GM21360 (cell line): Measurements from ENCODE around the gene LDAF1.
"Not testable (repeated sequence)": the region's sequence is repeated elsewhere in the genome, so short reads cannot be mapped to it uniquely, and the experiment has no call there.

Experiments used
- ATAC-seq: cut with Tn5 transposase; IDR thresholded peaks from one replicate; pipeline ENCODE4 v1.9.1; 2021; ENCODE audit warnings: mild to moderate bottlenecking, moderate library complexity; ENCODE audit not compliant: unreplicated experiment

Gene LDAF1

DNA sequence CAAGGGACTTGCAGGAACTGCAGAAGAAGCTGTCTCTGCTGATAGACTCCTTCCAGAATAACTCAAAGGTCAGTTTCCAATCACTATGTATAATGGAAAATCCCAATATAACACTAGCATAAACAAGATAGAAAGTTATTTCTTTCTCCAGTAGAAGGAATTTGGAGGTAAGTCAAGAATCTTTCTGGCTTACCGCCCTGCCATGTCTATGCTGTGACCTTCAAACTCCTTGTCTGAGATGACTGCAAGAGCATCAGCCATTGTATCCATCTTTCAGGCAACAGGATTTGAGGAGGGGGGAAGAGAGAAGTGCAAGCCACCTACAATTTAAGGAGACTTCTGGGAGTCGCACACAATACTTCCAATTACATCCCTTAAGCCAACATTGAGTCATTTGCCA, 2.7 kb downstream of the LDAF1 start:
- no peak for ATAC-seq

DNA sequence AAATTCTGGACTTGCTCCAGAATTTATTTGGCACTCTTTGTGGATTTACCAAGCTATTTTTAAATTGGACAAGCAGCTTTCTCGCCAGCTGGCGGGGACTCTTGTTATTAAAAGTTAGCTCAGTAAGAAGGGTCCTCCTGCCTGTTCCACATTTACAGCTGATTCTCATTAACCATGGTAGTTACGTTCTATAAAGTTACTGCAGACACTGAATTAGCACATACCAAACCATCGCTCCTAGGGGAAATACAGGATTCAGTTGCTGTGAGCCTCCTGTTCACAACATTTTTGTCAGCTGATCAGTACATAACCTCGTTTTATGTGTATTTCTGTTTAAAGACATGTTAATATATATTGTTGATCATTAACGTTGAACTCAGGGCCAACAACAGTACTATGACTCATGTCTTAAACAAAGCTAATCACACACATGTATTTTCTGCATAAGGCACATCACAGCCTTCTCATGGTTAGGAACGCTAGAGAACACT, 4.2 kb downstream of the LDAF1 start:
- ATAC-seq = no peak

DNA sequence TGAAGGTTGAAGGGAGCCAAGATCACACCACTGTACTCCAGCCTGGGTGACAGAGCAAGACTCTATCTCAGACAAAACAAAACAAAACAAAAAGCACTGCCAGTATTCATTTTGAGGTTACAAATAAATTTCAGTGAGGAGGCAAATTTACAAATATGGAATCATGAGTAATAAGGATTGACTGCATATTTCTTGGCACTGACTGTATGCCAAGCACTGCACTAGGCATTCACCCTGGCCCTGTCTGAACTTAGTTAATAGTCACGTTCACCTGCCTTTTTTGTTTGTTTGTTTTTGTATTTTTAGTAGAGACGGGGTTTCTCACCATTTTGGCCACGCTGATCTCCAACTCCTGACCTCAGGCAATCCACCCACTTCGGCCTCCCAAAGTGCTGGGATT, 5.1 kb downstream of the LDAF1 start:
- ATAC-seq = no peak

DNA sequence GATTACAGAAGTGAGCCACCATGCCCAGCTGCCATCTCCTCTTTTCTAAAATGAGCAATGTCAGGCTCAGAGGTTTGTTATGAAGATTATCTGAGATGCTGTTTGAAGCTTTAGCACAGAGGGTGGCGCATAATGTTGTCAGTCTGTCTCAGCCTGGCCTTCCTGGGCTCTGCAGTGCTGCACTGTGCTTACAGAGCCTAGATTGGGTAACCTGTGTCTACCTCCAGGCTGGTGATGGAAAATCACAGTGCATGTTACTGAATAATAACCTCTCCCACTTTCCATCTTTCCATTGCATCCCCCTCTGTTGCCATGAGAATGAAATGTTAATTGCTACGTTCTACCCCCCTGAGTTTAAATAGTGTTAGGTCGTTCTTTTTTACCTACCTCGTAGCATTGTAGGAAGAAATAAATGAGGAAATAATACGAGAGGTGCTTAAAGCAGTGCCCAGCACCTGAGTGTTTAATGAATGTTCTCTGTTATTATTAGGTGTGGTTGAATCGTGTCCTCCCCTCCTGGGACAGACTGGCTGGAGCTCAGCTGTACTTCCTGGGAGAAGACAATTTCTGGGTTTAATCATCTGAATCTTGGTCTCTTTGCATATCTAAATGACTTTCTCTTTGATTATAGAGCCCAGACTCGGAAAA, 6.2 kb downstream of the LDAF1 start:
- no peak for ATAC-seq

DNA sequence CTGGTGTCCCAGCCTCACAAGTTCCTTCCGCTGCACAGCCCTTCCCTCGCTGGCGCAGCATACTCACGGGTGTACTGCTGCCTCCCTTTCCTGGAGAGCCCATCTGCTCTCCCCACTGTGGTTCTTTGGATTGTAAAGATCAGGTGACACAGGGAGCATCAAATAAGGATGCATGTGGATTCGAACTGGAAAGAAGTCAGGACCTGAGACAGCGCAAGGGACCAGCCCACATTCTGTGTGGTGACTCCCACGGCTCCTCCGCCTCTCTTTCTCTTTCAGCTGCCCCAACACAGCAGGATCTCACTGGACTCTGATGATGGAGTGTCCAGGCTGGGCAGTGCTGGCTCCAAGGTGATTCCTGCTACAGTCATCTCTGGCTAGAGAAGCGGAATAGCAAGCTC, 8.1 kb downstream of the LDAF1 start:
- no peak for ATAC-seq

DNA sequence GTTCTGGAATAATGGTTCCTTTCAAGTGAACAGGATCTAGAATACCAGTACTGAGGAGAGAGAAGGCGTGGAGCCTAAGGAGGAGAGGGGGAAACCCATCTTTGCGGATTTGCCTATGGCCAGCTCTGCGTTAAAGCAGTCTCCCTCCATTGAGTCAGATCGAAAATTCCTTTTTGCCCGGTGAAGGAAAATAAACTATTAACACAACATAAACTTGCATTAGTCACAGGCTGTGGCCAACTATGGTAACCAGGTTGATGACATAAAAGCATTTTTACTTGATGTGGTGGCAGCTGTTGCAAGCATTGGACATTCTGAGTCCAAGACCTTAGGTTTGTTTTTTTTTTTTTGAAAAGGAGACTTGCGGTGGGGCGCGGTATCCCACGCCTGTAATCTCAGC, 8.9 kb downstream of the LDAF1 start:
- ATAC-seq = no peak

DNA sequence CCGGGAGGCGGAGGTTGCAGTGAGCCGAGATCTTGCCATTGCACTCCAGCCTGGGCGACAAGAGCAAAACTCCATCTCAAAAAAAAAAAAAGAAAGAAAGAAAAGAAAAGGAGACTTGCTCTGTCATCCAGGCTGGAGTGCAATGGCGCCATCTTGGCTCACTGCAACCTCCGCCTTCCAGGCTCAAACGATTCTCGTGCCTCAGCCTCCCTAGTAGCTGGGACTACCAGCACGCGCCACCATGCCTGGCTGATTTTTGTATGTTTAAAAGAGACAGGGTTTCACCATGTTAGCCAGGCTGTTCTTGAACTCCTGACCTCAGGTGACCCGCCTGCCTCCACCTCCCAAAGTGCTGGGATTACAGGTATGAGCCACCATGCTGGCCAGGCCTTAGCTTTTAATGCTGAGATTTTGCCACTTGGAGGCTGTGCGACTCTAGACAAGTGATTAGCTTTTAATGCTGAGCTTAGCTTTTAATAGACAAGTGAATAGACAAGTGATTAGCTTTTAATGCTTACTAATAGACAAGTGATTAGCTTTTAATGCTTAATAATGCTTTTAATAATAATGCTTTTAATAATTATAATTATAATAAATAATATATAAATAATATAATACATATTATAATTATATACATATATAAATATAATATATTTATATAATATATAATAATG, 9.6 kb downstream of the LDAF1 start:
- no peak for ATAC-seq

DNA sequence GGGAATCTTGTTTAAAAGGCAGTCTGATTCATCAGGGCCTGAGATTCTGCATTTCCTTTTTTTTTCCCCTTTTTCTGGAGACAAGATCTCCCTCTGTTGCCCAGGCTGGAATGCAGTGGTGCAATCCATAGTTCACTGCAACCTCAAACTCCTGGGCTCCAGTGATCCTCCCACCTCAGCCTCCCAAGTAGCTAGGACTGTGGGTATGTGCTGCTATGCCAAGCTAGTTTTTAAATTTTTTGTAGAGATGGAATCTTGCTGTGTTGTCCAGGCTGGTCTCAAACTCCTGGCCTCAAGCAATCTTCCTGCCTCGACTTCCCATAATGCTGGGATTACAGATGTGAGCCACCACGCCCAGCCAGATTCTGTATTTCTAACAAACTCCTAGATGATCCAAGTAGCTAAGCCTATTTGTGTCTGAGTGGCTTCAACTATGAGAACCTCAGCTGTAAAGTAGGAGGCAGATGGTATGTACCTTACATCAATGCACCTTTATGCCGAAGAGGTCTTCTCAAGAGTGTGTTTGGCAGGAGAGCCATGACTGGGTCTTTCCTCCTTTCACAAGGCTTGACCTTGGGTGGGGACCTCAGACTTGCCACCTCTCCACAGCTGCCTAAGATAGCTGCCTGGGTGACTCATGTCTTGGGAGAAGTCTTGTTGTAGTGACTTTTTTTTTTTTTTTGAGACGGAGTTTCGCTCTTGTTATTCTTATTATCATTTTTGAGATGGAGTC, 10.9 kb downstream of the LDAF1 start:
- no peak for ATAC-seq

DNA sequence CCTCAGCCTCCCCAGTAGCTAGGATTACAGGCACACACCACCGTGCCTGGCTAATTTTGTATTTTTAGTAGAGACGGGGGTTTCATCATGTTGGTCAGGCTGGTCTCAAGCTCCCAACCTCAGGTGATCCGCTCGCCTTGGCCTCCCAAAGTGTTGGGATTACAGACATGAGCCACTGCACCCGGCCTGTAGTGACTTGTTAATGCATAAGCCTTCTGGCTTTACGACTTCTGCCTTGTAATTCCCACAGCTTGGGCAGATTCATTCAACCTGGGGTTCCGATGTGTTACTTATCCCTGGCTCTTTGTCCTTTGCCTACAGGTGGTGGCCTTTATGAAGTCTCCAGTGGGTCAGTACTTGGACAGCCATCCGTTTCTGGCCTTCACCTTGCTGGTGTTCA, 11.6 kb downstream of the LDAF1 start:
- not testable (repeated sequence) for ATAC-seq

DNA sequence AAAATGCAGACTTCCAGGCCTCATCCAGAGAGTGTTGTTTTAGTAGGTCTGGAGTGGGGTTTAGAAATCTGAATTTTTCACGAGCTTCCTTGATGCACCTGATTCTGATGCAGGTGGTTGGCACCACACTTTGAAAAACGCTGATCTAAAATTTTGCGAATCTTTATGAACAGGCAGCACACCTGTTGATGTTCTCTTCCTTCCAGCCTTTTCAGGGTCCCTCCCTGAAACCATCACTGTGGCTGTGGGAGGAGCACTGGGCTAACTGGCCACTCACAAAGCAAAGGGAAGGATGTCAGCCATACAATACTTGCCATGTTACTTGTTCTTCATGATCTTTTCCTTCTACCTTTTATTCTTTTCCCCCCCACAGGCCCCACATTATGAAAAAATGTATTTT, 14.2 kb downstream of the LDAF1 start:
- no peak for ATAC-seq

DNA sequence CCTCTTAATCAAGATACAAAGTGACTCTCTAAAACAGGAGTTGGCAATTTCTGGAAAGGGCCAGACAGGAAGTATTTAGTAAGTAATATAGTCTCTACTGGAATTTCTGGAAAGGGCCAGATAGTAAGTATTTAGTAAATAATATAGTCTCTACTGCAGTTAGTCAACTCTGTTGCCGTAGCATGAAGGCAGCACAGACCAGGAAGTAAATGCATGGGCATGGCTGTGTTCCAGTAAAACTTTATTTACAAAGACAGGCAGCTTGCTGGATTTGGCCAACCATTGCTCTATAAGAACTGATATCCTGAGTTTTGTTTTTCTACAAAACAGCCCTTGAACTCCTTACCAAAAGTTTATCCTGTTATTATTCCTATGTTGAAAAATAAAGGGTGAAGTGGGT, 16.9 kb downstream of the LDAF1 start:
- no peak for ATAC-seq

DNA sequence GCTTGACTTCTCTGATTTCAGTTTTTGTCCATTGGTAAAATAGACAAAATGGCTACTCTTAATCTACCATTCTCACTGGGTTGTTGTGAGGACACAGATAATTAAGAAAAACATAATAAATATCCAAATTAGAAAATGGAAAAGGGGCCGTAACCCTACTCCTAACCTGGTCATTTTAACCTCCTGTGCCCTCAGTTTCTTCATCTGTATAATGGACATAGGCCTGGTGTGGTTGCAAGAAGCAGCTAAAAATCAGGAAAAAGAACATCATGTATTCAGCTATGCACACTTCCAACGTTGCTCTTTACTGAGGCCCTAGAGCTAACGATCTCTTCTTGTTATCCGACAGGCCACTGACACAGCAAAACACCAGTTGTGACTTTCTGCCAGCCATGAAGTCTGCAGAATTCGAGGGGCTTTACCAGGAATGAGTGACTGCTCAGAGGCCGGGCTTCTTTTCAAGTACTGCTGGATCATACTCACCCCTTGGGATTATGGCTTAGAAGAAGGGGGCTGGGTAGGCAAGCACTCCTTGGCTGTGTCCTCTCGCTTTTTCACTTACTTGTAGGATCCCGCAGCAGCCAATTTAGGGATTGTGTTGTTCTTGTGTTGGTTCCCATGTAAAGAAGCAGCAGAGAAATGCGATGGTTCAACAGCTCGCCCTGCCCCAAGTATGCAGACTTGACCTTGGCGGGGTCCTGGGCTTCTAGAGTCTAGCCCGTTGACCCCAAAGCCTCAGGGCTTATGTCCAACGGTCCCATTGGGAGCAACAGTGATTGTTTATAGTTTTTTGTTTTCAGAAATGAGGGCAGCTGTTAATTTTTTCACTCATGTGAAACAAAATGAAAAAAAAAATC, 20.9 kb downstream of the LDAF1 start:
- ATAC-seq = no peak

DNA sequence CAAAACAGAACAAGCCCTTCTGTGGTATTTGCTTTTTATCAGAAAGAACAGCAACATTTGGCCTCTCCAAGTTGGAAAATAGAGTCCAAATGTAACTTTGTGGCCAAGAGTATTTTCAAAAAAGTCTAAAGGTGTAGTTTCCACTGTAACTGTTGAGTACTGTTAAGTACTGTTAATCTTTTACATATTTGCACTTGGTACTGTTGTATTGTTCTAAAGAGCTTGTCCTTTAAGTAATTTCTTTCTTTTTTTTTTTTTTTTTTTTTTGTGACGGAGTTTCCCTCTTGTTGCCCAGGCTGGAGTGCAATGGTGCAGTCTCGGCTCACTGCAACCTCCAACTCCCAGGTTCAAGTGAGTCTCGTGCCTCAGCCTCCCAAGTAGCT, 21.5 kb downstream of the LDAF1 start:
- ATAC-seq = no peak

DNA sequence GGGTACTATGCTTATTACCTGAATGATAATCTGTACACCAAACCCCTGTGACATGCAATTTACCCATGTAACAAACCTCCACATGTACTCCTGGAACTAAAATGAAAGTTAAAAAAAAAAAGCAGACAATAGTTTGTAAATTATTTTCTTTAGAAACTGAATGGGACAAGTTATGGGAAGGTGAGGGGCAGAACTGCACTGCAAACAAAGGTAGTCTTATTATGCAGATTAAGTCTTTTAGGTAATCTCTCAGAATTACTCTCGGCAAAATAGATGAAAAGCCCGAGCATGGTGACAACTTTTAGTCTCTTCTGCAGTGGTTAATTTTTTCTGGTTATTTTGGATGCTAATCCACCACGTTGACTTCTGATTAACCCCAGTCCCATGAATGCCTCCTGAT, 25.5 kb downstream of the LDAF1 start:
- no peak for ATAC-seq

DNA sequence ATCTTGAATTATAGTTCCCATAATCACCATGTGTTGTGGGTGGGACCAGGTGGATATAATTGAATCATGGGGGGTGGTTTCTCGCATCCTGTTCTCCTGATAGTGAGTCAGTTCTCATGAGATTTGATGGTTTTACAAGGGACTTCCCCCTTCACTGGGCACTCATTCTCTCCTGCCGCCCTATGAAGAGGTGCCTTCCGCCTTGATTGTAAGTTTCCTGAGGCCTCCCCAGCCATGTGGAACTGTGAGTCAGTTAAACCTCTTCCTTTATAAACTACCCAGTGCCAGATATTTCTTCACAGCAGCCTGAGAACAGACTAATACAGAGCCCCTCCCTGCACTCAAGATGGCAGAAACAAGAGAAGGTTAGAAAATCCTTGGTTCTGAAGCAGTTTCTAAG, 26.4 kb downstream of the LDAF1 start:
- no peak for ATAC-seq

DNA sequence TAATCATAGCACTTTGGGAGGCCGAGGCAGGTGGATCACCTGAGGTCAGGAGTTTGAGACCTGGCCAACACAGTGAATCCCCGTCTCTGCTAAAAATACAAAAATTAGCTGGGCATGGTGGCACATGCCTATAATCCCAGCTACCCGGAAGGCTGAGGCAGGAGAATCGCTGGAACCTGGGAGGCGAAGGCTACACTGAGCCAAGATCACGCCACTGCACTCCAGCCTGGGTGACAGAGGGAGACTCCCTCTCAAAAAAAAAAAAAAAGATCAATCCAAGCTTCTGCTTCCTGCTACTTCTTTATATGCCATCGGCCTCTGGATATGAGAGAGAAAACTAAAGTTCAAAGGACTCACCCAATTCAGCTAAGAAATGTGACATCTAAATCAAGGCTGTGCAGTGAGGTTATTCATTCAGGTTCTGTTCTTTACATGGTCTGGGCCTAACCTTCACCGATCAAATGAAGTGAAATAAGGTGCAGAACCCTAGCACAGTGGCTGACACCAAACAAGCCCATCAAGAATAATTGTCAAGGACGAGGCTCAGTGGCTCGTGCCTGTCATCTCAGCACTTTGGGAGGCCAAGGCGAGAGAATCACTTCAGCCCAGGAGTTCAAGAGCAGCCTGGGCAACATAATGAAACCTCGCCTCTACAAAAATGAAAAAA, 27.3 kb downstream of the LDAF1 start:
- no peak for ATAC-seq

DNA sequence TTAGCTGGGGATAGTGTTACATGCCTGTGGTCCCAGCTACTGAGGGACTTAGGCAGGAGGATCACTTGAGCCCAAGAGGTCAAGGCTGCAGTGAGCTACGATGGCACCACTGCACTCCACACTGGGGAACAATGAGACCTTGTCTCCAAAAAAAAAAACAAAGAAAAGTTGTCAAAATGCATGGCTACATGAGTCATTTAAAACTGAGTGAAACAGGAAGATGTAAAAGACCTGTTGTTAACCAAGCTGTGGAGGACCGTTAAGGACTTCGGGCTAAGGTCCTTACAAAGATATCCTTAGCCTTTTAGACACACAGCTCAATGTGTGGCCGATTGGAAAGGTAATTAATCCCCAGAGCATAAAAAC, 27.8 kb downstream of the LDAF1 start:
- no peak for ATAC-seq

DNA sequence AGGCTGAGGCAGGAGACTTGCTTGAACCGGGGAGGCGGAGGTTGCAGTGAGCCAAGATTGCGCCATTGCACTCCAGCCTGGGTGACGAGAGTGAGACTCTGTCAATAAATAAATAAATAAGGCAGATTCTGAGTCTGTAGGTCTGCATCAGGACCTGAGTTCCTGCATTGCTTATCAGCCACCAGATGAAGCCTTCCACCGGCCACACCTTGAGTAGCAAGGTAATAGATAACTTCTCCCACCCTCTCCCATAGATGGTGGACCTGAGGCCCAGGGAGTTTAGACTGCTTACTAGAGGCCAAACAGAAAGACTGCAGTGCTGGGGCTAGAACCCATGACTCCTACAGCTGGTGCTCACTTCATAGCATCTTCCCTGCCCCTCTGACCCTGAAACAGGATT, 30.8 kb downstream of the LDAF1 start:
- no peak for ATAC-seq

DNA sequence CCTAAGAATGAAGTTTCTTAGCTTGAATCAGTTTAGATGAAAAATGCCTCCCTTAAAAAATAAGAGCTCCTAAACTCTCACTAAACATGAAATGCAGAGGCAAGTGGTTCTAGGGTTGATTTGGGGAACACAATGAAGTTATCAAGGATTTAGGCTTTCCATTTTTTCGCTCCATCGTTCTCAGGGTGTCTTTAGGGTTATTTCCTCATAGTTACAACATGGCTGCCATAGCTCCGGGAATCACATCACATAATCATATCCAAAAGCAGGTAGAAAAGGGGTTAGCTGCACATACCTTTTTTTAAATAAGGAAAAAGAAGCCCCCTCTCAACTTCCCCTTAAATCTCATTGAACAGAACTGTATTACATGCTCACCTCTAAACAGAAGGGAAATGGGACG, 31.5 kb downstream of the LDAF1 start:
- ATAC-seq = no peak

DNA sequence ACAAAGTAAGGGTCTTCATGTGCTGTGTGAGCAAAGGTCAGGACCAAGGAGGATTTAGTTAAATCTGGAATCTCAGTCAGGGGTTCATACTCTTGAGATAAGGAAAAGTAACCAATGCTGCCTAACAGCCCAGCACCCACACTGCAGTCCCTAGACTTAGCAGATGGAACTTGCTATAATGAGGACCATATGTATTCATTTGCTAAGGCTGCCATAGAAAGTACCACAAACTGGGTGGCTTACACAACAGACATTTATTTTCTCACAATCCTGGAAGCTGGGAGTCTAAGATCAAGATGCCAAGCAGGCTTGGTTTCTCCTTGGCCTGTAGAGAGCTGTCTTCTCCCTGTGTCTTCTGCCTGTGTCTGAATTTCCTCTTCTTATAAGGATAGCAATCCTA, 32.1 kb downstream of the LDAF1 start:
- no peak for ATAC-seq

DNA sequence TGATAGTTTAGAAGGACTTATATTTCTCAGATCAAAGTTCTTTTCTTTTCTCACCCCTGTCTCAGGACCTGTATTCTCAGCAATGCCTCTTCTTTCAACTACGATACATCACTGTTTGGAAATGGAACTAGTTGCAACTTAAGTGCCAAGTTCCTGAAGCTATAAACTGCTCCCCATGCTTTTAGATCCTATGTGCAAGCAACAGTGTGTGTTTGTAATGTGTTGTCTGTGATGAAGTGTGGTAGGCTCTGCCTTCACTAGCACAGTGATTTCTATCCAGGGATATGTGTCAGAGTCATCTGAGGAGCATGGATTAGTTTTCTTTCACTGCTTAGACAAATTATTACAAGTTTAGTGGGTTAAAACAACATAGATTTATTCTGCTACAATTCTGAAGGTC, 34.5 kb downstream of the LDAF1 start:
- no peak for ATAC-seq
